Measurements from ENCODE around the gene COL8A1.
A peak's percentile ranks its signal among the peaks of the same experiment; 100 is the strongest.
"Not testable (repeated sequence)": the region's sequence is repeated elsewhere in the genome, so short reads cannot be mapped to it uniquely, and the experiment has no call there.

COL8A1 gene

GRCh38 chr3:99638167-99638948 lies at the start of gene COL8A1:
Gene COL8A1 (plus strand): TSS chr3:99638594. CDS start chr3:99790683, 152,089 bp downstream.
- DNase-seq (ENCODE audit: low read depth): peak; percentile 73

- not testable (repeated sequence) for DNase-seq (ENCODE audit: low read depth)
Observed at GRCh38 chr3:99589168-99589567, 49.2 kb upstream of the COL8A1 start.

GRCh38 chr3:99599894-99600293 lies 38.5 kb upstream of the COL8A1 start:
- no peak for DNase-seq (ENCODE audit: low read depth)

GRCh38 chr3:99601515-99601914 lies 36.9 kb upstream of the COL8A1 start:
- no peak for DNase-seq (ENCODE audit: low read depth)

- no peak for DNase-seq (ENCODE audit: low read depth)
Observed at GRCh38 chr3:99602183-99602582, 36.2 kb upstream of the COL8A1 start.

- no peak for DNase-seq (ENCODE audit: low read depth)
Observed at GRCh38 chr3:99607151-99607550, 31.2 kb upstream of the COL8A1 start.

GRCh38 chr3:99614768-99615167 lies 23.6 kb upstream of the COL8A1 start:
- no peak for DNase-seq (ENCODE audit: low read depth)

GRCh38 chr3:99620077-99620767 lies 18.2 kb upstream of the COL8A1 start:
- no peak for DNase-seq (ENCODE audit: low read depth)

- DNase-seq (ENCODE audit: low read depth): peak; percentile 45
Observed at GRCh38 chr3:99620976-99621375, 17.4 kb upstream of the COL8A1 start.

- no peak for DNase-seq (ENCODE audit: low read depth)
Observed at GRCh38 chr3:99624496-99625236, 13.7 kb upstream of the COL8A1 start.

GRCh38 chr3:99625237-99625622 lies 13.2 kb upstream of the COL8A1 start:
- no peak for DNase-seq (ENCODE audit: low read depth)

- DNase-seq (ENCODE audit: low read depth): peak; percentile 94
Observed at GRCh38 chr3:99625643-99626416, 12.6 kb upstream of the COL8A1 start.

GRCh38 chr3:99626417-99626788 lies 12.0 kb upstream of the COL8A1 start:
- DNase-seq (ENCODE audit: low read depth): no peak

- no peak for DNase-seq (ENCODE audit: low read depth)
Observed at GRCh38 chr3:99627062-99627826, 11.2 kb upstream of the COL8A1 start.

- DNase-seq (ENCODE audit: low read depth): no peak
Observed at GRCh38 chr3:99630815-99631214, 7.6 kb upstream of the COL8A1 start.

- DNase-seq (ENCODE audit: low read depth): no peak
Observed at GRCh38 chr3:99633887-99634558, 4.4 kb upstream of the COL8A1 start.

- DNase-seq (ENCODE audit: low read depth): no peak
Observed at GRCh38 chr3:99634881-99635280, 3.5 kb upstream of the COL8A1 start.

- DNase-seq (ENCODE audit: low read depth): no peak
Observed at GRCh38 chr3:99635348-99635747, 3.0 kb upstream of the COL8A1 start.

GRCh38 chr3:99637016-99637367 lies 1.4 kb upstream of the COL8A1 start:
- peak; percentile 38 for DNase-seq (ENCODE audit: low read depth)

- peak; percentile 63 for DNase-seq (ENCODE audit: low read depth)
Observed at GRCh38 chr3:99637368-99638111, 854 bp upstream of the COL8A1 start.

Measured in fibroblast of gingiva (primary cell).